NT2/D1 (cell line): Measurements from ENCODE around the gene BCL3.

Experiments used
- DNase-seq: peaks from one replicate; pipeline ENCODE4 v3.0.0-alpha.2; 2011; ENCODE audit warnings: low read depth, low spot score
- H3K27me3 ChIP-seq: 2 replicates; pipeline ENCODE4 v1.6.0; 2011; ENCODE audit warnings: mild to moderate bottlenecking; ENCODE audit not compliant: insufficient read length, insufficient read depth
- H3K36me3 ChIP-seq: 2 replicates; pipeline ENCODE4 v1.6.1; 2011; ENCODE audit warnings: mild to moderate bottlenecking, low read length, mixed read lengths; ENCODE audit not compliant: insufficient read depth, insufficient read length
- H3K4me1 ChIP-seq: 2 replicates; pipeline ENCODE4 v1.5.1; 2011; ENCODE audit not compliant: insufficient read depth, insufficient read length
- H3K4me3 ChIP-seq: 2 replicates; pipeline ENCODE4 v1.5.1; 2011; ENCODE audit warnings: low read depth; ENCODE audit not compliant: insufficient read length
- H3K9ac ChIP-seq: 2 replicates; pipeline ENCODE4 v1.6.0; 2011; ENCODE audit warnings: low read depth; ENCODE audit not compliant: insufficient read length
- H3K9me3 ChIP-seq: 2 replicates; pipeline ENCODE4 v1.5.1; 2011; ENCODE audit warnings: mild to moderate bottlenecking, low read length; ENCODE audit not compliant: insufficient read depth
- SUZ12 ChIP-seq: IDR thresholded peaks from 2 replicates; pipeline ENCODE4 v1.6.1; 2011; ENCODE audit not compliant: insufficient read length, insufficient read depth; ENCODE audit errors: extremely low read depth
- YY1 ChIP-seq: IDR thresholded peaks from 2 replicates; pipeline ENCODE4 v1.6.1; 2011; ENCODE audit not compliant: insufficient read length, insufficient read depth
- ZNF274 ChIP-seq: IDR thresholded peaks from 2 replicates; pipeline ENCODE4 v1.6.1; 2011; ENCODE audit warnings: mild to moderate bottlenecking, low read depth, low read length

BCL3 gene

GRCh38 chr19:44757057-44757734 lies 8.7 kb downstream of the BCL3 start:
- Histone ChIP-seq H3K9ac (peak overlapping the region; percentile 5), H3K4me1 (peaks cover 21% of the 10 kb centered on the region), H3K36me3 (peaks cover 4% of the 10 kb centered on the region), H3K9me3 (no peaks in the 10 kb centered on the region), H3K27me3 (peaks cover 28% of the 10 kb centered on the region), H3K4me3 (peak overlapping the region; percentile 29)
- no peak for DNase-seq
- TF ChIP-seq SUZ12 (no peak), ZNF274 (no peak), YY1 (no peak)

- Histone ChIP-seq H3K9me3 (no peaks in the 10 kb centered on the region), H3K9ac (peak overlapping the region; percentile 33), H3K27me3 (peaks cover 28% of the 10 kb centered on the region), H3K4me3 (peak overlapping the region; percentile 29), H3K36me3 (peaks cover 4% of the 10 kb centered on the region), H3K4me1 (peaks cover 21% of the 10 kb centered on the region)
- TF ChIP-seq SUZ12 = no peak
- TF ChIP-seq YY1 = no peak
- TF ChIP-seq ZNF274 = no peak
- DNase-seq = no peak
These were observed 9.4 kb downstream of the BCL3 start for GRCh38 chr19:44757735-44758505.

- Histone ChIP-seq H3K27me3 (peaks cover 28% of the 10 kb centered on the region), H3K9me3 (no peaks in the 10 kb centered on the region), H3K4me1 (peaks cover 21% of the 10 kb centered on the region), H3K4me3 (peak overlapping the region; percentile 29), H3K36me3 (peaks cover 4% of the 10 kb centered on the region), H3K9ac (no peak overlapping the region)
- no peak for TF ChIP-seq SUZ12
- no peak for TF ChIP-seq ZNF274
- TF ChIP-seq YY1 = no peak
- no peak for DNase-seq
These were observed 10.1 kb downstream of the BCL3 start for GRCh38 chr19:44758596-44758995.

GRCh38 chr19:44759083-44759804 lies 10.7 kb downstream of the BCL3 start:
- peaks cover 4% of the 10 kb centered on the region for H3K36me3 ChIP-seq
- DNase-seq = no peak
- TF ChIP-seq YY1 = no peak
- TF ChIP-seq ZNF274 = no peak
- no peak for TF ChIP-seq SUZ12
- no peak overlapping the region for H3K9ac ChIP-seq
- peaks cover 20% of the 10 kb centered on the region for H3K4me1 ChIP-seq
- H3K9me3 ChIP-seq = no peaks in the 10 kb centered on the region
- no peak overlapping the region for H3K4me3 ChIP-seq
- peaks cover 28% of the 10 kb centered on the region for H3K27me3 ChIP-seq

- no peak overlapping the region for H3K4me3 ChIP-seq
- peaks cover 2% of the 10 kb centered on the region for H3K27me3 ChIP-seq
- TF ChIP-seq YY1 (no peak), SUZ12 (no peak), ZNF274 (no peak)
- H3K36me3 ChIP-seq = peaks cover 4% of the 10 kb centered on the region
- no peak overlapping the region for H3K9ac ChIP-seq
- no peaks in the 10 kb centered on the region for H3K9me3 ChIP-seq
- H3K4me1 ChIP-seq = peaks cover 10% of the 10 kb centered on the region
- no peak for DNase-seq
These were observed 13.5 kb downstream of the BCL3 start for GRCh38 chr19:44762038-44762437.

GRCh38 chr19:44765033-44765948 lies 16.8 kb downstream of the BCL3 start:
- no peak for DNase-seq
- Histone ChIP-seq H3K4me1 (peaks cover 3% of the 10 kb centered on the region), H3K36me3 (no peaks in the 10 kb centered on the region), H3K9ac (no peak overlapping the region), H3K27me3 (no peaks in the 10 kb centered on the region), H3K9me3 (no peaks in the 10 kb centered on the region), H3K4me3 (no peak overlapping the region)
- TF ChIP-seq SUZ12 (no peak), YY1 (no peak), ZNF274 (no peak)

GRCh38 chr19:44765949-44766335 lies 17.4 kb downstream of the BCL3 start:
- Histone ChIP-seq H3K27me3 (no peaks in the 10 kb centered on the region), H3K9me3 (no peaks in the 10 kb centered on the region), H3K36me3 (no peaks in the 10 kb centered on the region), H3K4me3 (no peak overlapping the region), H3K4me1 (no peaks in the 10 kb centered on the region), H3K9ac (no peak overlapping the region)
- DNase-seq = no peak
- TF ChIP-seq YY1 (no peak), SUZ12 (no peak), ZNF274 (no peak)
